SH-SY5Y (cell line): Measurements from ENCODE around the gene PRDM2.

Source experiments
- GATA2 ChIP-seq: IDR thresholded peaks from 2 replicates; pipeline ENCODE4 v1.6.1; 2011; ENCODE audit warnings: mild to moderate bottlenecking, low read depth, low read length
- GATA3 ChIP-seq: IDR thresholded peaks from 2 replicates; pipeline ENCODE4 v1.6.1; 2011; ENCODE audit warnings: low read depth, mild to moderate bottlenecking, low read length, moderate library complexity

DNA sequence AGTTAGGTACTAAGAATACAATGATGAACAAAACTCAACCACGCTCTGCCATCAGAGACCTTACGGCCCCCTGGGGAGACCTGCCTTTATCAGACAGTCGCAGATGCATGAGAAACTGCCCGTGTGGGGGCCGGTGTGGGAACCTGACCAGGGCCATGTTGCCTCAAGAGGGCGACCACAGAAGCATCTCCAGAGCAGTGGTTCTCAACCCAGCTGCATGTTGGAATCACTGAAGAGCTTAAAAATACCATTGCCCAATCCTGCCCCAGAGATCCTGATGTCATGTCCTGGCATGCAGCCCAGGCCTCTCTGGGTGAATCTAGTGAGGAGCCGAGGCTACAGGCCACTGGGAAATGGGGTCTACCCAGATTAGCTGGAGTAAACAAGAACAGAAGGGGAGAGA lies 108.7 kb downstream of the PRDM2 start:
- TF ChIP-seq GATA2 (no peak), GATA3 (no peak)
